ENCODE data around the gene MED12.

MED12 gene

DNA sequence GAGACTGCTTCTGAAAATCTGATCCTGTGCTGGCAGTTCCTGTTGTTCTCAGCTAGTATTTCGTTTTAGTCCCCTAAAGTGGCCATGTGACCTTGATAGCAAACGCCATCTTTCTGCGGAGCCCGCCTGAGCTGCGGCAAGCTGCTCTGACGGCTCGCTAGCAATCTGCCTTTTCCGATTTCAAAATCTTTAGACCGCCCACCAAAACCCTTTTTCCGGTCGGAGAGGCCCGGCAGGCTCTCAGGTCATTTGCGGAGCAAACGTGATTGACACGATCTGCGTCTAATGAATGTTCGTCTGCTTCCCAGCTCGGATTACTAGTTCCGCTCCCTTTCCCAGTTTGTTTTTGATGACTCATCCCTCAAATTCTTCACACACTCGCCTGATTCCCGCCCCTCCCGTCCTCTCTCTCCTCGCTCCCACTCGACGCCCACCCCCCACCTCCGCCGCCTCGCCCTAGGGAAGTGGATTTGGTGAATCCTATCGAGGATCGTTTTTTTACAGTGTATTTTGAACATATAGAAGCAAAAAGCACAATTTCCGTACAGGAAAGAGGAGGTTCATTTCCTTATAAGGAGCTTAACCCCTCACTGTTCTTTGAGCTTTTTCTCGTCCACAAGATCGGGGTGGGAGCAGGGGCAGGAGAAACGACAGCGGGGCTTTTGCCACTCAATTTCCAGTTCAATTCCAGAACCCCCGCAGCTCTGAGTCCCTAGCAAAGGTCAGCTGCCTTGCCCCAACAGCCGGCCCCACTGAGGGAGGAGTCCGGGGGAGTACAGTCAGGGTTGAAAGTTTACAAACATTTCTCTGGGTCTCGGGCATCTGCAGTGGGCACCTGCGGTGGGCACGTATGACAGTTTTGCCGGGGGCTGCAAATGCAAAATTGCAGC lies 63.8 kb downstream of the MED12 start (continued):
- TF ChIP-seq REPIN1 (tag by site-specific recombination; IDR thresholded peaks at IDR 0.05; ENCODE audit: low read depth) = no peak
- TF ChIP-seq ZFP37 (tag by site-specific recombination; IDR thresholded peaks at IDR 0.05) = no peak
- no peak; the same call in 1 of the 2 replicates for TF ChIP-seq KLF7 (tag by site-specific recombination; IDR thresholded peaks at IDR 0.05; ENCODE audit: borderline replicate concordance)
- no peak for TF ChIP-seq AEBP2 (tag by site-specific recombination; IDR thresholded peaks at IDR 0.05; ENCODE audit: borderline replicate concordance)
- no peak for TF ChIP-seq ZNF248 (tag by site-specific recombination; IDR thresholded peaks at IDR 0.05)
- TF ChIP-seq ZFP3 (tag by site-specific recombination; IDR thresholded peaks at IDR 0.05; ENCODE audit: low read depth) = no peak
- no peak for TF ChIP-seq ZNF561 (tag by site-specific recombination; IDR thresholded peaks at IDR 0.05; ENCODE audit: borderline replicate concordance)
- TF ChIP-seq ZNF660 (tag by site-specific recombination; IDR thresholded peaks at IDR 0.05) = no peak
- TF ChIP-seq ZNF629 (tag by site-specific recombination; IDR thresholded peaks at IDR 0.05) = peak; percentile 52
- TF ChIP-seq ZNF324 (tag by site-specific recombination; IDR thresholded peaks at IDR 0.05) = no peak
- TF ChIP-seq, protein P1, sequence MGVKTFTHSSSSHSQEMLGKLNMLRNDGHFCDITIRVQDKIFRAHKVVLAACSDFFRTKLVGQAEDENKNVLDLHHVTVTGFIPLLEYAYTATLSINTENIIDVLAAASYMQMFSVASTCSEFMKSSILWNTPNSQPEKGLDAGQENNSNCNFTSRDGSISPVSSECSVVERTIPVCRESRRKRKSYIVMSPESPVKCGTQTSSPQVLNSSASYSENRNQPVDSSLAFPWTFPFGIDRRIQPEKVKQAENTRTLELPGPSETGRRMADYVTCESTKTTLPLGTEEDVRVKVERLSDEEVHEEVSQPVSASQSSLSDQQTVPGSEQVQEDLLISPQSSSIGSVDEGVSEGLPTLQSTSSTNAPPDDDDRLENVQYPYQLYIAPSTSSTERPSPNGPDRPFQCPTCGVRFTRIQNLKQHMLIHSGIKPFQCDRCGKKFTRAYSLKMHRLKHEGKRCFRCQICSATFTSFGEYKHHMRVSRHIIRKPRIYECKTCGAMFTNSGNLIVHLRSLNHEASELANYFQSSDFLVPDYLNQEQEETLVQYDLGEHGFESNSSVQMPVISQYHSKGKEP (tag by site-specific recombination; IDR thresholded peaks at IDR 0.05) = no peak
- TF ChIP-seq PRDM4 (tag by site-specific recombination; IDR thresholded peaks at IDR 0.05) = no peak
- TF ChIP-seq, protein P2, sequence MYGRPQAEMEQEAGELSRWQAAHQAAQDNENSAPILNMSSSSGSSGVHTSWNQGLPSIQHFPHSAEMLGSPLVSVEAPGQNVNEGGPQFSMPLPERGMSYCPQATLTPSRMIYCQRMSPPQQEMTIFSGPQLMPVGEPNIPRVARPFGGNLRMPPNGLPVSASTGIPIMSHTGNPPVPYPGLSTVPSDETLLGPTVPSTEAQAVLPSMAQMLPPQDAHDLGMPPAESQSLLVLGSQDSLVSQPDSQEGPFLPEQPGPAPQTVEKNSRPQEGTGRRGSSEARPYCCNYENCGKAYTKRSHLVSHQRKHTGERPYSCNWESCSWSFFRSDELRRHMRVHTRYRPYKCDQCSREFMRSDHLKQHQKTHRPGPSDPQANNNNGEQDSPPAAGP (tag by site-specific recombination; IDR thresholded peaks at IDR 0.05) = no peak
- TF ChIP-seq ZNF157 (tag by site-specific recombination; IDR thresholded peaks at IDR 0.05) = no peak
- no peak for TF ChIP-seq ZNF174 (tag by site-specific recombination; IDR thresholded peaks at IDR 0.05)
- peak; percentile 5; the same call in 1 of the 2 replicates for TF ChIP-seq ZBTB48 (tag by site-specific recombination; IDR thresholded peaks at IDR 0.05)
- no peak for TF ChIP-seq ZNF585B (tag by site-specific recombination; IDR thresholded peaks at IDR 0.05)
- no peak for TF ChIP-seq ZNF426 (tag by site-specific recombination; IDR thresholded peaks at IDR 0.05)
- TF ChIP-seq ZNF558 (tag by site-specific recombination; IDR thresholded peaks at IDR 0.05) = no peak; the same call in 1 of the 2 replicates
- TF ChIP-seq ZNF555 (tag by site-specific recombination; conservative IDR thresholded peaks at IDR 0.05) = no peak
- TF ChIP-seq ZNF658 (tag by site-specific recombination; IDR thresholded peaks at IDR 0.05) = no peak
- peak; percentile 89; the same call in 1 of the 2 replicates for TF ChIP-seq ZNF580 (tag by site-specific recombination; IDR thresholded peaks at IDR 0.05)
- TF ChIP-seq ZBTB26 (tag by site-specific recombination; optimal IDR thresholded peaks at IDR 0.05) = no peak
- no peak for TF ChIP-seq ZNF549 (tag by site-specific recombination; IDR thresholded peaks at IDR 0.05)
- TF ChIP-seq, protein P3, sequence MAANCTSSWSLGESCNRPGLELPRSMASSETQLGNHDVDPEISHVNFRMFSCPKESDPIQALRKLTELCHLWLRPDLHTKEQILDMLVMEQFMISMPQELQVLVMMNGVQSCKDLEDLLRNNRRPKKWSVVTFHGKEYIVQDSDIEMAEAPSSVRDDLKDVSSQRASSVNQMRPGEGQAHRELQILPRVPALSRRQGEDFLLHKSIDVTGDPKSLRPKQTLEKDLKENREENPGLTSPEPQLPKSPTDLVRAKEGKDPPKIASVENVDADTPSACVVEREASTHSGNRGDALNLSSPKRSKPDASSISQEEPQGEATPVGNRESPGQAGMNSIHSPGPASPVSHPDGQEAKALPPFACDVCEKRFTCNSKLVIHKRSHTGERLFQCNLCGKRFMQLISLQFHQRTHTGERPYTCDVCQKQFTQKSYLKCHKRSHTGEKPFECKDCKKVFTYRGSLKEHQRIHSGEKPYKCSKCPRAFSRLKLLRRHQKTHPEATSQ (tag by site-specific recombination; IDR thresholded peaks at IDR 0.05) = no peak
- no peak for TF ChIP-seq ZIC2 (tag by site-specific recombination; IDR thresholded peaks at IDR 0.05)
- TF ChIP-seq ZNF280C (tag by site-specific recombination; IDR thresholded peaks at IDR 0.05) = no peak
